ENCODE measurements around the gene RRAGD.

GRCh38 chr6:89388846-89389245 is 23.2 kb downstream of the RRAGD start:
- TF ChIP-seq TAF1 (IDR thresholded peaks at IDR 0.05; ENCODE audit: borderline replicate concordance, low read depth, low read length) (no peak), POLR2A (IDR thresholded peaks at IDR 0.05; ENCODE audit: low read depth, low read length) (no peak)

Data from GM12892 (cell line).